Measurements from ENCODE around the gene GIPC1.
"Not testable (repeated sequence)": the region's sequence is repeated elsewhere in the genome, so short reads cannot be mapped to it uniquely, and the experiment has no call there.

Gene GIPC1

GRCh38 chr19:14515501-14516047, 19.6 kb upstream of the GIPC1 start:
- Histone ChIP-seq H3K4me1 (ENCODE audit: control insufficient read depth, insufficient read depth, low read length) (peaks cover 3% of the 10 kb centered on the region), H3K27me3 (ENCODE audit: control insufficient read depth, insufficient read depth, low read length) (no peaks in the 10 kb centered on the region), H3K27ac (ENCODE audit: low read depth, low read length) (no peak overlapping the region), H3K36me3 (ENCODE audit: control insufficient read depth, insufficient read depth, low read length) (peaks cover 17% of the 10 kb centered on the region), H3K4me3 (ENCODE audit: low read length) (peak overlapping the region; percentile 79), H3K9ac (ENCODE audit: low read length) (no peak overlapping the region)

GRCh38 chr19:14514215-14514863, 18.4 kb upstream of the GIPC1 start:
- Histone ChIP-seq H3K27me3 (ENCODE audit: control insufficient read depth, insufficient read depth, low read length) (no peaks in the 10 kb centered on the region), H3K36me3 (ENCODE audit: control insufficient read depth, insufficient read depth, low read length) (peaks cover 17% of the 10 kb centered on the region), H3K4me1 (ENCODE audit: control insufficient read depth, insufficient read depth, low read length) (peaks cover 3% of the 10 kb centered on the region), H3K4me3 (ENCODE audit: low read length) (no peak overlapping the region), H3K9ac (ENCODE audit: low read length) (no peak overlapping the region), H3K27ac (ENCODE audit: low read depth, low read length) (no peak overlapping the region)

DNA sequence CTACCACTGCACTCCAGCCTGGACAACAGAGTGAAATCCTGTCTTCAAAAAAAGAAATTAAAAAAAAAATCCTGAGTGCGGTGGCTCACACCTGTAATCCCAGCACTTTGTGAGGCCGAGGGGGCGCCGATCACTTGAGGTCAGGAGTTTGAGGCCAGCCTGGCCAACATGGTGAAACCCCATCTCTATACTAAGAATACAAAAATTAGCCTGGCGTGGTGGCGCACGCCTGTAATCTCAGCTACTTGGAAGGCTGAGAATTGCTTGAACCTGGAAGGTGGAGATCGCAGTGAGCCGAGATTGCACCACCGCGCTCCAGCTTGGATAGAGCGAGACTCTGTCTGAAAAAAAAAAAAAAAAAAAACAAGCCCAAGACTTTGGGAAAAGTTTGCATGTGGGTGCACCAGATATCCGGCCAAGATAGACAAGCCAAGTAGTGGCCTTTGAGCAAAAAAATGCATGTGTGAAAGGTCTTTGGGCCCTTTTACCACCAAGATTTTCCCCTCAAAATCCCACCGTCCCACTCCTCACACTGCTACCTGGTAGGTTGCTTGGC, 16.6 kb upstream of the GIPC1 start:
- no peak overlapping the region for H3K4me3 ChIP-seq (ENCODE audit: low read length)
- H3K27ac ChIP-seq (ENCODE audit: low read depth, low read length), result no peak overlapping the region
- H3K9ac ChIP-seq (ENCODE audit: low read length), result no peak overlapping the region
- no peaks in the 10 kb centered on the region for H3K27me3 ChIP-seq (ENCODE audit: control insufficient read depth, insufficient read depth, low read length)
- H3K36me3 ChIP-seq (ENCODE audit: control insufficient read depth, insufficient read depth, low read length), result peaks cover 17% of the 10 kb centered on the region
- H3K4me1 ChIP-seq (ENCODE audit: control insufficient read depth, insufficient read depth, low read length), result peaks cover 3% of the 10 kb centered on the region

GRCh38 chr19:14511229-14511593, 15.3 kb upstream of the GIPC1 start:
- Histone ChIP-seq H3K36me3 (ENCODE audit: control insufficient read depth, insufficient read depth, low read length) (peaks cover 17% of the 10 kb centered on the region), H3K9ac (ENCODE audit: low read length) (no peak overlapping the region), H3K27me3 (ENCODE audit: control insufficient read depth, insufficient read depth, low read length) (no peaks in the 10 kb centered on the region), H3K4me3 (ENCODE audit: low read length) (no peak overlapping the region), H3K4me1 (ENCODE audit: control insufficient read depth, insufficient read depth, low read length) (peaks cover 3% of the 10 kb centered on the region), H3K27ac (ENCODE audit: low read depth, low read length) (no peak overlapping the region)

DNA sequence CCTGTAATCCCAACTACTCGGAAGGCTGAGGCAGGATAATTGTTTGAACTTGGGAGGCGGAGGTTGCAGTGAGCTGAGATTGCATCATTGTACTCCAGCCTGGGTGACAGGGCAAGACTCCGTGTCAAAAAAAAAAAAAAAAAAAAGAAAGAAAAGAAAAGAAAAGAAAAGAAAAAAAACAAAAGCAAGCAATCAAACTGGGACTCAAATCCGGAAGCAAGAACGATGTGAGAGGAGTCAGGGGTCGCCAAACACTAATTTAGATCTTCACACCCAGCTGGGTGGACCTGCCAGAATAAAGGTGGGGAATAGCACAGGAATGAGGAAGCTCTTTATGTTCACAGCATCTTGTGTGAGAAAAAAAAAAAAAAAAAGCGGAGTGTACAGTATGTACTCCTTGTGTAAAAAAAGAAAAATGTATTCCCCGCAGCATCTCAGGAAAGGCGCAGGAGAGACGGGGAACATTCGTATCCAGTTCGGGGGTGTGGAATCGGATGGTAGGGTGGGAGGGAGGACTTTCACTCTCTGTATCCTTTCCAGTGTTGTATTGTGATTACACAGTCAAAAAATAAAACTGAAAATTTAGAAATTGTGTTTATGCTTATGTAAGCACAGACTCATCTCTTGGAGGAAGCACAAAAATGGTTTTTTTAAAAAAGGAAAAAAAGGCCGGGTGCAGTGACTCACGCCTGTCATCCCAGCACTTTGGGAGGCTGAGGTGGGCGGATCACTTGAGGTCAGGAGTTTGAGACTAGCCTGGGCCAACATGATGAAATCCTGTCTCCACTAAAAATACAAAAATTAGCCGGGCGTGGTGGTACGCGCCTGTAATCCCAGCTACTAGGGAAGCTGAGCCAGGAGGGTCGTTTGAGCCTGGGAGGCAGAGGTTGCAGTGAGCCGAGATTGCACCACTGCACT, 14.6 kb upstream of the GIPC1 start:
- Histone ChIP-seq H3K4me1 (ENCODE audit: control insufficient read depth, insufficient read depth, low read length) (peaks cover 2% of the 10 kb centered on the region), H3K36me3 (ENCODE audit: control insufficient read depth, insufficient read depth, low read length) (peaks cover 12% of the 10 kb centered on the region), H3K4me3 (ENCODE audit: low read length) (no peak overlapping the region), H3K27ac (ENCODE audit: low read depth, low read length) (peak overlapping the region; percentile 66), H3K9ac (ENCODE audit: low read length) (no peak overlapping the region), H3K27me3 (ENCODE audit: control insufficient read depth, insufficient read depth, low read length) (no peaks in the 10 kb centered on the region)

DNA sequence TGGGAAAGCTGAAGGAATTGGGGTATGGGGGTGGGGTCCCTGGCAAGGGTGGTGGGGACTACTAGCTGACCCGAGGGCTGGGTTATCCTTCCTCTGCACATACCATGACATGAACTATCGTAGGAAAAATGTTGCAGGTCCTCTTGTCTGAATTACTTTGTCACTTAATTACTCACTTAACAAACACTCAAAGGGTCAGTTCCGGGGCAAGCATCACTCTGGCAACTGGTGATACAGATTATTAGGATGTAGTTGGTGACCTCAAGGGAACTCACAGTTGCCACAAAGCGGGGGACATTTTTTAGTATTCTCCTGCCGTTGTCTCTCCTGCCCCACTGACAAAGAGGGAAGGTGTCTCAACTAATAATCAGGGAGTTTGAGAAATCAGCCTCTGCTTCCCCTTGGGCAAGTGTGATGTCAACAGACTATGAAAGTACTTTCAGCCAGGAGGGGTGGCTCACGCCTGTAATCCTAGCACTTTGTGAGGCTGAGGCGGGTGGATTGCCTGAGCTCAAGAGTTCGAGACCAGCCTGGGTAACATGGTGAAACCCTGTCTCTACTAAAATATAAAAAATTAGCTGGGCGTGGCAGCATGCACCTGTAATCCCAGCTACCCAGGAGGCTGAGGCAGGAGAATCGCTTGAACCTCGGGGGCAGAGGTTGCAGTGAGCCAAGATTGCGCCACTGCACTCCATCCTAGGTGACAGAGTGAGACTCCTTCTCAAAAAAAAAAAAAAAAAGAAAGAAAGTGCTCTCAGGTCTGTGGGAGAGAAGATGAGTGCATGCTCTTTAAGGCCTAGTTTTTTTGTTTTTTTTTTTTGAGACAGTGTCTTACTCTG, 12.0 kb upstream of the GIPC1 start:
- Histone ChIP-seq H3K36me3 (ENCODE audit: control insufficient read depth, insufficient read depth, low read length) (no peaks in the 10 kb centered on the region), H3K27ac (ENCODE audit: low read depth, low read length) (no peak overlapping the region), H3K4me1 (ENCODE audit: control insufficient read depth, insufficient read depth, low read length) (no peaks in the 10 kb centered on the region), H3K27me3 (ENCODE audit: control insufficient read depth, insufficient read depth, low read length) (no peaks in the 10 kb centered on the region), H3K9ac (ENCODE audit: low read length) (no peak overlapping the region), H3K4me3 (ENCODE audit: low read length) (no peak overlapping the region)

GRCh38 chr19:14505488-14506239, 9.7 kb upstream of the GIPC1 start:
- Histone ChIP-seq H3K36me3 (ENCODE audit: control insufficient read depth, insufficient read depth, low read length) (no peaks in the 10 kb centered on the region), H3K4me1 (ENCODE audit: control insufficient read depth, insufficient read depth, low read length) (no peaks in the 10 kb centered on the region), H3K27me3 (ENCODE audit: control insufficient read depth, insufficient read depth, low read length) (no peaks in the 10 kb centered on the region), H3K4me3 (ENCODE audit: low read length) (no peak overlapping the region), H3K27ac (ENCODE audit: low read depth, low read length) (no peak overlapping the region), H3K9ac (ENCODE audit: low read length) (no peak overlapping the region)

DNA sequence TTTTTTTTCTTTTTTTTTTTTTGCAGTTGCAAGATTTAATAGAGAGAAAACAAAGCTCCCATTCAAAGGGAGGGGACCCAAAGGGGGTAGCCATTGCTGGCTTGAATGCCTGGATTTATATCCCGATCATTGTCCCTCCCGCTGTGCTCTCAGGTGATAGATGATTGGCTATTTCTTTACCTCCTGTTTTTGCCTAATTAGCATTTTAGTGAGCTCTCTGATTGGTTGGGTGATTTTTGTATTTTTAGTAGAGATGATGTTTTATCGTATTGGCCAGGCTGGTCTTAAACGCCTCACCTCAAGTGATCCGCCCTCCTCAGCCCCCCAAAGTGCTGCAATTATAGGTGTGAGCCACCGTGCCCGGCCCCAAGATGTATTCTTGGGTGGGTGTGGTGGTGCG, 8.6 kb upstream of the GIPC1 start:
- not testable (repeated sequence) for H3K27ac ChIP-seq (ENCODE audit: low read depth, low read length); H3K36me3 ChIP-seq (ENCODE audit: control insufficient read depth, insufficient read depth, low read length); H3K4me3 ChIP-seq (ENCODE audit: low read length); H3K4me1 ChIP-seq (ENCODE audit: control insufficient read depth, insufficient read depth, low read length); H3K27me3 ChIP-seq (ENCODE audit: control insufficient read depth, insufficient read depth, low read length); H3K9ac ChIP-seq (ENCODE audit: low read length)

GRCh38 chr19:14503285-14503684, 7.4 kb upstream of the GIPC1 start:
- Histone ChIP-seq H3K4me1 (ENCODE audit: control insufficient read depth, insufficient read depth, low read length) (no peaks in the 10 kb centered on the region), H3K9ac (ENCODE audit: low read length) (no peak overlapping the region), H3K27me3 (ENCODE audit: control insufficient read depth, insufficient read depth, low read length) (no peaks in the 10 kb centered on the region), H3K4me3 (ENCODE audit: low read length) (no peak overlapping the region), H3K27ac (ENCODE audit: low read depth, low read length) (no peak overlapping the region), H3K36me3 (ENCODE audit: control insufficient read depth, insufficient read depth, low read length) (no peaks in the 10 kb centered on the region)

DNA sequence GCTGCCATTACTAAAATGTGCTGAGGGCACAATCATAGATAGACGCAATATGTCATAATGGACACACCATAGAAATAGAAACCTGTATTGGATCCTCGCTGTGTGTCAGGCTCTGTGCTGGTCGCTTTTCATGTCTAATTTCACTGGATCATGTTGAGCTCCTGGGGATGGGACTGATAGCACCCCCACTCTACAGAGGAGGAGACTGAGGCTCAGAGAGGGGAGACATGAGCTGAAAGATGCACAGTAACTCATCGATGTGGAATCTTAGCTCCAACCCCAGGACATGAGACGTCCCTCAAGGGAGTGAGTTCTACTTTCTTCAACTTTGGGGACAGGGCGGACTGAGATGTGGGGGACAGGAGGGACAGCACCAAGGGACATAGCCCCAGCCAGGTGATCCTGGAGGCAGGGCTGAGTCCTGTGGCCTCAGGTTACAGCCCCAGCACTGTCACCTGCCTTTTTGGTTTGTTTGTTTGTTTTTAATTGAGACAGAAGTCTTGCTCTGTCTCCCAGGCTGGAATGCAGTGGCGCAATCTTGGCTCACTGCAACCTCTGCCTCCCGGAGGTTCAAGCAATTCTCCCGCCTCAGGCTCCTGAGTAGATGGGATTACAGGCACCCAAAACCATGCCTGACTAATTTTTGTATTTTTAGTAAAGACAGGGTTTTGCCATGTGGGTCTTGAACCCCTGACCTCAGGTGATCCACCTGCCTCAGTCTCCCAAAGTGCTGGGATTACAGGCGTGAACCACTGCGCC, 6.6 kb upstream of the GIPC1 start:
- H3K36me3 ChIP-seq (ENCODE audit: control insufficient read depth, insufficient read depth, low read length), result no peaks in the 10 kb centered on the region
- no peaks in the 10 kb centered on the region for H3K4me1 ChIP-seq (ENCODE audit: control insufficient read depth, insufficient read depth, low read length)
- no peak overlapping the region for H3K4me3 ChIP-seq (ENCODE audit: low read length)
- H3K9ac ChIP-seq (ENCODE audit: low read length), result no peak overlapping the region
- no peak overlapping the region for H3K27ac ChIP-seq (ENCODE audit: low read depth, low read length)
- H3K27me3 ChIP-seq (ENCODE audit: control insufficient read depth, insufficient read depth, low read length), result no peaks in the 10 kb centered on the region

Measured in rectal smooth muscle tissue (tissue), 1 donor.